DMS79 treated with DMSO at 0.1 percent for 48 hours (cell line): ENCODE data around the gene MTF2.
"Not testable (repeated sequence)": the region's sequence is repeated elsewhere in the genome, so short reads cannot be mapped to it uniquely, and the experiment has no call there.

Experiments used
- DNase-seq: peaks from one replicate; lab custom pipeline; 2025; lab: John Stamatoyannopoulos, UW

Gene MTF2

DNA sequence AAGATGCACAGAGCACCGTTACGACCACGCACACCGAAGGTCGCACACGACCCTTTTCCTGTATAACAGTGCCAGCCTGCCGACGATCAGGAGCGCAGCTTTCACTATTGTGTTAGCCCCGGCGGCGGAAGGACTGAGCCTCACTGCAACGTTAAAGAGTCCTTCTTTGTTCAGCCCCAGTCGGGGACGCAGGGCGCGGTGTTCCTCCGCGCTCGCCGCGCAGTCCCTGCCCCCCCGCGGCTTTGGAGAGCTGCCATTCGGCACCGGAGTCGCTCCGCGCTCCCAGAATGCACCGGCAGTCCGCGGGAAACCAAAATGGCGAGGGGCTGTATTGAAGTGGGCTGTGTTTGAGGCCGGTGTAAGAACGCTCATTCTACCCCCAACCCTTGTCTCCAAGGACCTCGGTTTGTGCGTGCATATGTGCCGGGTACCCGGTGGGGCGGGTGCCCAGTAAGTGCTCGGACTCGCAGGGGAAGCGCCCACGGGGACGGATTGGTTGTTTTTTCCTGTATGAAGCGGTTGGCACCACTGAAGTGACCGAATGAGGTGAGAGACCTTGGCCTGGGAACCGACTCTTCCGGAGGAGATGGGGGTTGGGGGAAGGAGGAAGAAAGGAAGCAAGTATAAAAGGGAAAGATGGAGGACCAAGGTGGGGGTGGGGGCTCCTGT lies at the start of gene MTF2:
Gene MTF2, plus strand, starts transcription at position 298 of the 669 bp plus-strand sequence. Its CDS starts 244 bp downstream, at position 542.
- peak; percentile 95 for DNase-seq

DNA sequence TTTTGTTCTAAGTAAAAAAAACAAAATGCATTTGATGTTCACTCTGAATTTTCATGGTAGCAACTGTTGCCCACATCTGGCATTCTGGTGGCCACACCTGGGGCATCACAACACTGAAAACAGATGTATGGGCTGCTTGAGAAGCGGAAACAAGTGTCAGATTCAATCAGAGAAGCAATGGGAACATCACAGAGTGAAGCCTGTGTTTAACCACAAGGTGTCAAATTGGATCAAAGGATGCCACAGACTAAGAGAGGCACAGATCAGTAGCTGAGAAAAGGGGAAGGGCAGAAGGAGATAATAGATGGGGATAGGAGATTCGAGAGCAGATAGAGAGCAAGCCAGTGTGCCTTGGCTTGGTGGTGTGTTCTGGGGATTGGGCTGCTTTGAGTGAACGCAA lies 49.8 kb upstream of the MTF2 start:
- no peak for DNase-seq

DNA sequence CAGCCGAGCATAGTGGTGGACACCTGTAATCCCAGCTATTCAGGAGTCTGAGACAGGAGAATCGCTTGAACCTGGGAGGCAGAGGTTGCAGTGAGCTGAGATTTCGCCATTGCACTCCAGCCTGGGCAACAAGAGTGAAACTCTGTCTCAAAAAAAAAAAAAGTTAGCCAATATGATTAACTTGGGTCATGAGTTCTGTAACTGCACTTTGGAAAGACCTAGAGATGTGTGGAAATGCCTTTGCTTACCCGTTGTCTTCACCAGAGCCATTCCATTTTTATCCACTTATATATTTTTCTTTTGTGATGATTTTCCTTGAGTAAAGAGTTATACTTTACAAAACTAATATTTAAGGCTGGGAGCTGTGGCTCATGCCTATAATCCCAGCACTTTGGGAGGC lies 48.9 kb upstream of the MTF2 start:
- not testable (repeated sequence) for DNase-seq

DNA sequence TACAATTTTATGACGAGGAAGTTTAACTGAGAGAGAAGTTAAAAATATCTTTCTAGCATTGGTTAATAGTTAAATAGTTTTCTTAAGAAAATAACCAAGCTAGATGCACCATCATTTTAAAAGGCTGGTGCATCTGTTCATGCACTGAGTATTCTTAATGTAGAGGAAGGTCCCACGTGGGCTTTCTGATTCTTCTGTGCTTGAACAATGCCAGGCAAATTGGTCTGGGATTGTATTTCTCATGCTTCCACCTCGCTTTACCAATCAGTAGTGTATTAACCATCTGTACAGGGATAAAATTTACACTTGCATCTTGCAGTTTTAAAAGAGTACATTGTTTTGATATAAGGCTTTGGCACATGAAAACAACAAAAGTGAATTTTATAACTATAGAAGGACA lies 47.4 kb upstream of the MTF2 start:
- no peak for DNase-seq

DNA sequence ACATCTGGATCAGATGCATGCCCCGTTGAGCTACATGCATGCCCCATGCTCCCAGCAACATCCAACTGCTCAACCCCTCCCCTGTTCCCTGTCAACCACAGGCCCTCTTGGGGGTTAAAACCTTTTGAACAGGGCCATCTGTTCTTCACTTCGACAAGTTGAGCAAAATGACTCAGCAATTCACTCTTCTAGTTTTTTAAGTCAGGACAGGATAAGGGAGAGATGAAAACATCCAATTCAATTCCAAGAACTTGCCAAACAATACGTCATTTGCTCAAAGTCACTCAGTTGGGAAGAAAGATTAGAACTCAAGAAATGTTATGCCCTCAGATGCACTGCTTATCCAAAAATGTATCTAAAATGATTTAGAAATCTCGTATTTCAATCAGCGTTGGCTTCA lies 46.1 kb upstream of the MTF2 start:
- DNase-seq = no peak

DNA sequence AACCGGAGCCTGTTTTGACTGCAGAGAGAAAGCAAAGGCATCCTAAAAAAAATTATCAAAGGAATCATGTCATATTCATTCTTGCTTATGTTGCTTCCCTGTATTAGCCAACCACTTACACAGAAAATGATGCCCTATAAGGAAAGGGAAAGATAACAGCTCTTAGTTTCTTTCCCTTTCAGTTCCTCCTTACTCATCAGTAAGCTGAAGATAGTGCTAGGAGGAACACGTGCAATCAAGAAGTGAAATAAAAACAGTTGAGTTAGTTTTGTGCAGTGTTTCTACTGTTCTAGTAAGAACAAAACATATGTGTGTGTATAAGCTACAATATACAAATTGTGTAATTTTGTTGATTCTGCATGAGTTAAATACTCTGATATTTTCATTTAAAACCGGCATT lies 45.3 kb upstream of the MTF2 start:
- no peak for DNase-seq

DNA sequence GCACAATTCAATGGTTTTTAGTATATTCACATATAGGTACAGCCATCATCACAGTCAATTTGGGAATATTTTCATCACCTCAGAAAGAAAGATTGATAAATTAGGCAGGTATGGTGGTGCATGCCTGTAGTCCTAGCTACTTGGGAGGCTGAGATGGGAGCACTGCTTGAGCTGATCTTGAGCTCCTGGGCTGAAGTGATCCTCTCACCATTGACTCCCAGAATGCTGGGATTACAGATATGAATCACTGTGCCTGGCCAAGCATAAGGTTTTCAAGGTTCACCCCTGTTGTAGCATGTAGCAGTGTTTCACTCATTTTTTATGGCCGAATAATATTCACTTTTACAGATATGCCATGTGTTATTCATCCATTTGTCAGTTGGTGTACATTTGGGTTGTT lies 44.7 kb upstream of the MTF2 start:
- no peak for DNase-seq

DNA sequence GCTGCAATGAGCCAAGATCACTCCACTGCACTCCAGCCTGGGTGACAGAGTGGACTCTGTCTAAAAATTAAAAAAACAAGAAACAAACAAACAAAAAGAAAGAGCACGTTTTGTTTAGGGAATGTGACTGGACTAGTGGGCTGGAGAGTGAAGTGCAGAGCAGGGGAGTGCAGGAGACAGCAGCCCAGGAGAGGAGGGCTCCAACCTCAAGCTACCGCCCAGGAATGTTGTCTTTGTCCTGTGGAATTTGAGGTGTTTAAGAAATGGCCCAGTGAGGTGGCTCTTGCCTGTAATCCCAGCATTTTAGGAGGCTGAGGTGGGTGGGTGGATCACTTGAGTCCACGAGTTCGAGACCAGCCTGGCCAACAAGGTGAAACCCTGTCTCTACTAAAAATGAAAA lies 42.4 kb upstream of the MTF2 start:
- DNase-seq = no peak

DNA sequence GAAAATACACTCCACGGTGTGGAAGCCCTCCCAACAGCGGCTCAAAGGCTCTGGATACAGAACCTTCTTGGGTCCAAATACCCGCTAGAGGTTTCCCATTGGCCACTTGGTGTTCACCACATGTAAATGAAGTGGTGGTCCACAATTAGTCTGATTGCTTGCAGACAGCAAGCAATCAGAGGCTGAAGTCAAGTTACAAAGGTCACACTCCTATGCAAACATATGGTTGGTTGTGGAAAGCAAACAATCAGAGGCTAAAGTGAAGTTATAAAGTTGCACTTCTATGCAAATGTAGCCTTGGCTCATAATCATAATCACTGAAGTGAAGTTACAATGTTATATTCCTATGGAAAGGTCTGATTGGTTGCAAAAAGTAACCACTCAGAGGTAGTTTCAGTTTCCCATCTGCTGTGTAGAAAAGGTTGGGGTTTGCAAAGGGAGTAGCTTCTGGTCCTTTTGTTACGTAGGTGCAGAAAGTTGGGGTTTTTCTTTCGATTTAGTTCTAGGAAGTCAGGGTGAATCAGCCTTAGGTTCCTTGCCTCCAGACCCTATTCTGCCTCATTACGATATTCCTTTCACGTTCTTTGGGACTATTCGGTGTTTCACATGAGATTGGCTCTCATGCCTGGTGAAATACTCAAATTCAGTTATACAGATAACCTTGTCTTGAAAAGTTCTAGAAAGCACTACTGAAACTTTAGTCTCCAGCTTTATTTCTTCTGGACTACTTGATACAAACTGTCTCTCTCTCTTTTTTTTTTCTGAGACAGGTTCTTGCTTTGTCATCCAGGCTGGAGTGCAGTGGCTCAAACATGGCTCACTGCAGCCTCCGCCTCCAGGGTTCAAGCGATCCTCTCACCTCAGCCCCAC lies 36.7 kb upstream of the MTF2 start:
- no peak for DNase-seq

DNA sequence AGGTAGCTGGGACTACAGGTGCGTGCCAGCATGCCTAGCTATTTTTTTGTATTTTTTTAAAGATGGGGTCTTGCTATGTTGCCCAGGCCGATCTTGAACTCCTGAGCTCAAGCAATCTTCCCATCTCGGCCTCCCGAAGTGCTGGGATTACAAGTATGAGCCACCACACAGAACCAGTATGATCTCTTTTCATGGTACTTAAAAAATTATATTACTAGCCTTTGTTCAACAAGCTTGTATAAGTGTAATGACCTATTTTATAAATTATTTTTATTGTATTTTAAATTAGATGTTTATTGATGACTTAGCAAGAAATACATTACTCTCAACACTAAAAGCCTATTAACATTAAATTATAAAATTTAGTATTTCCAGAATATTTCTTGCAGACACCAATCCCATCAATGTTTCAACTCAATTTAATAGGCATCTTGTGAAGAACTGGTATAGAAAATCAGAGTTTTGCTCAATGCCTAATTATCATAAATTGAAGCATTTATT lies 36.0 kb upstream of the MTF2 start:
- DNase-seq = no peak

DNA sequence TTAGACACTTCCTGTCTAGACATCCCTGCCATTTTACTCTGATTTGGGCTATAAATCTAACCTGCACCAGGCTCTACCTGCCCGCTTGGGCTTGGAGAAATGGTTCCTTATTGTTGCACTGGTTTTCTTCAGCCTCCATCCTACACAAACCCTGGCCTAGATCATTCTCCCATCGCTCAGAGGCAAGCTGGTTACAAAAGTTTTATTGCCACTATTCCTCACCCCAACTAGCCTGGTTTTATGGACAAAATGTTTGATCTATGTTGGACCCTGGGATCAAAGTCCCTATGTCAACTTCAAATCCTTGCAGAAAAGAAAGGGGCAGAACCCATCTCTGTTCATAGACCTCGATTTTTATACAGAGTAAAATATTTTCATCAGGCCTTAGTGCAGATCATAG lies 31.5 kb upstream of the MTF2 start:
- no peak for DNase-seq

DNA sequence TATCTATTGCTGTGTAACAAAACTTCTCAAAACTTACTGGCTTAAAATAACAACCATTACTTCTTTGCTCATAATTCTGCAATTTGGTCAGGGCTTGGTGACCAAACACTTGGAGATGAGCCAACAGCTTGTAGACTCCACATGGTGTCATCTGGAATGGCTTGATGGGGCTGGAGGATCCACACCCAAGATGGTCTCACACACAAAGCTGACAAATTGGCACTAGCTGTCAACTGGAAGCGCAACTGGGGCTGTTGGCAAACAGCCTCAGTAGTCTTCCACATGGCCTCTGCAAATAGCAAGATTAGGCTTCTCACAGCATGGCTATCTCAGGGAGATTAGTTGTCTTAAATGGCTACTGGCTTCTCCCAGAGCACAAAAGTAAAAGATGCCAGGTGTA lies 27.1 kb upstream of the MTF2 start:
- no peak for DNase-seq

DNA sequence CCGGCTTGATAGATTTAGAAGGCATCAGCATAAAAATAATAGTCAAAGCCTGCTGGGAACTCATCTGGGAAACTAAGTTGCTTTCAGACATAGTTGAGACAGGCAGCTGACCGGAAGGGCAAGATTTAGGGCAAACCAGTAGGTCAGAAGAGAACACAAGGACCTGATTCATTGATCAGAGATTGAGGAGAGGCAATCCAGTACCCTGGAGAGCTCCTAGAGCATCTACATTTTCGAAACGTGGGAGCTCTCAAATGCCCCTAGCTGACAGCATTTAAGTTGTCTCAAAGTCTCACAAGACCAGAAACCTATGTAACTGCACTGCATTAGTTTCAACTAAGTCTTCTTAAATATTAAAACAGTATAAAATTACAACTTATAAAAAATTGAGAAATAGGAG lies 22.9 kb upstream of the MTF2 start:
- DNase-seq = no peak

DNA sequence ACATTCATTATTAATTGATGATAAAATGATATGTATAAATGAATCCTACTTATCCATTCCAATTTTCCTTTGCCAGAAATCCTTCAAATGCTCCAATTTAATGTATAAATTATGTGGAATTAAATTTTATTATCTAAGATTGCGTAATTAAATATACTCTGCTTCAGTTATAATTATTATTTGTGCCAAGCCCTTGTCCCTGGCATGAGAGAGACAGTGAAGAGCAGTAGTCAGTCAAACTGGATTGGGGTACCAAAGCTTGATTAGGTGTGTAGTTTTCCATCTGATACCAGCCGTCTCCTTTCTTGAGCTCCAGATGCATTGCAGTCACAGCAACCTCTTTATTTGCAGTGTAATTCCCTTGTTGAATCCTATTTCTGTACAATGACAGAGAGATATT lies 22.4 kb upstream of the MTF2 start:
- DNase-seq = no peak

DNA sequence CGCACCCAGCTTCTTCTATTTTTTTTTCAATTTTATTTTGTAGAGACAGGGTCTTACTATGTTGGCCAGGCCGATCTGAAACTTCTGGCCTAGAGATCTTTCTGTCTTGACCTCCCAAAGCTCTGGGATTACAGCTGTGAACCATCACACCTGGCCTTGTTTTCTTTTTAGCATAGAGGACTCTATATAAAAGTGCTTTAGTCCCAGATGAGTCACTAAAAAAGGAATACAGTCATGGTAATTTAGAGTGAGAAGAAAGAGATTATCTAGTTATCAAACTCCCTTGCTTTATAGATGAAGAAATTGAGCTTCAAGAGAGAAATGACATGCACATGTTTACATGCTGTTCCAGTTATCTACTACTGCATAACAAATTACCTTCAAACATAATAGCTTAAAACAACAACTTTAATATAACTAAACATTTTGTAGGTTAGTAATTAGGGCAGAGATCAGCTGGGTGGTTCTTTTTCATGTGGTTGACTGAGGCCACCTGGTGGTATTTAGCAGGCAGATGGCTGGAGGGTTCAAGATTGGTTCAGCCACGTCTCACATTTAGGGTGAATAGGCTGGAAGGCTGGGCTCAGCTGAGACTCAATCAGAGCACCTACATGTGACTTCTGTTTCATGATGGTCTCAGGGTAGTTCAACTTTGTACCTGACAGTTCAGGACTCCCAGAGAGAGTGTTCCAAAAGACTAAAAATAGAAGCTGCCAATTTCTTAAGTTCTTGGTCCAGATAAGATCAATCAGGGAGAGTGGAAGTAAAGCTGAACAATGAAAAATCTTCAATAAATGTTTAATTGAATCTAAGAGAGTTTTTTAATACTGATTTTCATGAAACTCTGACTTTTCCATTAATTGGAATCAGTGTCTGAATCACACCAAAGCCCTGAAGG lies 16.9 kb upstream of the MTF2 start:
- no peak for DNase-seq

DNA sequence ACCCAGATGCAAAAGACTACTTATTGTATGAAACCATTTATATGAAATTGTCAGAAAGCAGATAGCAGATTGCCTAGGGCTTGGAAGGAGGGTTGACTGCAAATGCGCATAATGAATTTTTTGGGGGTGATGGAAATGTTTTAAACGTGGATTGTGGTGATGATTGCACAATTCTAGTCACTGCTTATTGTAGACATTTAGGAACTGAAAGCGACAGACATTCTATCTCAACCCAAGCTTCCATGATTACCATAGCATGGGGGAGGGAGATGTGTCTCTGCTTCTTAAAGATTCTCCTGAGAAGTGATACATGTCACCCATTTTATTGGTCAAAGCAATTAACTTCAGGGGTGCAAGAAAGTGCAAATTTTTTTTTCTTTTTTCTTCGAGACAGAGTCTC lies 2.8 kb upstream of the MTF2 start:
- DNase-seq = no peak

DNA sequence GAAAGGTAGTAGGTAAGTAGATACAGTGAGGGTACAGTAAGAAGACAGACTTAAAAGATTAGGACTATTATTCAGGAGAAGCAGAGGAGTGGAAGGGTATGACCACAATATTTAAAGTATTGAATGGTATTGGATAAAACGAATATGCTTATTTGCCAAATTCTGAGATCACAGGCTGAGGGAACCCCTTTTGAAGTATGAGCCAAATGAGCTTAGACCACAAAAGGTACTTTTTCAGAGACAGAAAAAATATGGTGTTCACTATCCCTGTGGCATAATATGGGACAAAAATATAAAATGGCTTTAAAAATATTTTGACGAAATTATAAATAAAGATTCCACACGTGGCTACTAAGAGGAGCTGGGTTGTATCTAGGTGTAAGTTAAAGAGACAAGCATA lies 880 bp upstream of the MTF2 start:
- DNase-seq = no peak

DNA sequence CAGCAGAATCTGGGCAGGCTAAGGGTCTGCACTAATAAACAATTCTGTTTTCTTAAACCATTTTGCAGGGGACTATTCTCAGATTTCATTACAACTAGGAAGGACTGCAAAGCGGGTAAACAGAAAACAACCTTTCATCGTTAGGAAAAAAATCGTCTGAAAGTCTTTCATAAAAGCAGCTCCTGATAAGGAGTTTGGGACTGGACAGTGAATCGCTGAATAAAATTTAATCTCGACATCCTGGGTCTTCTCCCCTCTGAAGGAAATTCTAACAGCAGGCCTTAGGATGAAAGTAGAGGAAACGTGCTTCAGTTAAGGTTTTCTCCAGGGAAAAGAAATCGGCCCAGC lies 471 bp upstream of the MTF2 start:
- peak; percentile 85 for DNase-seq

DNA sequence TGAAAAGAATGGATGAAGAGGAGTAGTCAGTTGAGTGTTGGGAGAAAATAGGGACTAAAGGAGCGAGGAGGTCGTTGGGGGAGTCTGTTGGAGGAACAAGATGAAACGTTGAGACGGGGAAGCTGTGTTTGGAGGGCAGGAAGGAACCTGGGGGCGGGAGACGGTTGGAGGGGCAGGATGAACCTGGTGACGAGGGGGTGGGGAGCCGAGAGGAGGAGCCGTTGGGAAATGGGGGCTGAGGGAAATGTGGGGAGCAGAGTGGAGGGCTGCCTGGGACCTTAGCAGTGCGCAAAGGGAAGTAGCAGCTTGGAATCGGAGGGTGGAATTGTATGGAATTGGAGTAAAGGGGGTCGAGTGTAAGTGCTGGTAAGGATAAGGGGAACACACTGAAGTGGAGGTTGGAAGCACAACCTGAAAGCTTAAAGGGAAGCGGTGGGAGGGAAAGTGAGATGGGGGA lies 630 bp downstream of the MTF2 start:
- no peak for DNase-seq

DNA sequence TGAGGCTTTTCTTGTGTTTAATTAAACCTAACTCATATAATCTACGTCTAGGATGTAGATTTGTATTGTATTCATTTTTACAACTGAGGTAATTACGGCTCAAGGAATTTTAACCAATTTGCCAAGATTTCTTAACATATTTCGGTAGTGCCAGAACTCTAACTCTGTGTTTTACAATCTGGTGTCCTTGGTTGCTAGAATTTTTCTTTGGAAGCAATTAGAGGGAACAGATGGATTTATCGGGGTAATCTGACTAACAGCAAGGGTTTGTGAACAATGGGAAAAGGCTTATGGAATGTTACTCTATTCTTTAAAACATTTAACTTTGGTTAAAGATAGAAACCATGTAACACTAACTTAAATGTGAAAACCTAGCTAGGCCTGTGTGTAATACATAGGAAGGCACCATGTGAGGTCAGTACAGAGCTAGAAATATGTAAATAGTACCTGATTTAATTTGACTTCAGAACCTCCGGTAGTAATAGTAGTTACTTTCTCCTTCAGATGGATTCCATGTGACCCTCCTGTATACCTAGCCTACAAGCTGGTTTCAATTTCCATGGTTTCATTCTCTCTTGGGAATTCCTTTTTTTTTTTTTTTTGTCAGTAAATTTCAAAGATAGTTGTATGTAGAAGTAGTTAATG lies 1.2 kb downstream of the MTF2 start:
- peak; percentile 54 for DNase-seq

DNA sequence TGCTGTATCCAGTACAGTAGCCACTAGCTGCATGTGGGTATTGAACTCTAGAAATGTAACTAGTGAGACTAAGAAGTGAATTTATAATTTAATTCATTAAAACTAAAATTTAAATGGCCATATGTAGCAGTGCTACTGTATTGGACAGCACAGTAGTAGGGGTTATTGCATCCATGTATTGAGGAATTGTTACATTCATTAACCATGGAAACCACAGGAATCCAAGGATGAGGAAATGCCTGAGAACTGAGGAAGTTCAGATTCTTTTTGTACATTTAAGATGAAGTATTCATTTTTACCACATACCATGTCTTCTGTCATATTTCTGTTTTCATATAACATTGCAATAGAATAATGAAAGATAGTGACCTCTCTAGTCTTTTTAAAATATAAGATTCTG lies 2.6 kb downstream of the MTF2 start:
- no peak for DNase-seq

DNA sequence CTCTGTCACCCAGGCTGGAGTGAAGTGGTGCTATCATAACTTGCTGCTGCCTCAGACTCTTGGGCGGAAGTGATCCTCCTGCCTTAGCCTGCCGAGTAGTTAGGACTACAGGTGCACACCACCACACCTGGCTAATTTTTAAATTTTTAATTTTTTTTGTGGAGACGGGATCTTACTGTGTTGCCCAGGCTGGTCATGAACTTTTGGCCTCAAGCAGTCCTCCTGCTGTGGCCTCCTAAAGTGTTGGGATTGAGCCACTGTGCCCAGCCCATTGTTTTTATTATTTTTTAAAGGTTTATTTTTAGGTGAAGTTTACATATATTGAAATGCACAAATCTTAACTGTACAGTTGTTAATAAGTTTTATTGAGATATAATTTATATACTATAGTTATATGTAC lies 3.2 kb downstream of the MTF2 start:
- no peak for DNase-seq
